B cell (primary cell): ENCODE results near the gene EYS.
"Not testable (repeated sequence)": the region's sequence is repeated elsewhere in the genome, so short reads cannot be mapped to it uniquely, and the experiment has no call there.

Experiments used
- EZH2 ChIP-seq: IDR thresholded peaks from 2 replicates; pipeline ENCODE4 v1.6.1; 2012; ENCODE audit warnings: borderline replicate concordance, low read depth, mild to moderate bottlenecking, moderate library complexity, low read length; ENCODE audit not compliant: insufficient read depth, poor library complexity, severe bottlenecking
- TF ChIP-seq, protein P1 (sequence below): fragments of 200-600 bp; IDR thresholded peaks from one replicate; pipeline ENCODE4 v1.8.0; 2022; ENCODE audit warnings: antibody characterized with exemption, mild to moderate bottlenecking

DNA sequence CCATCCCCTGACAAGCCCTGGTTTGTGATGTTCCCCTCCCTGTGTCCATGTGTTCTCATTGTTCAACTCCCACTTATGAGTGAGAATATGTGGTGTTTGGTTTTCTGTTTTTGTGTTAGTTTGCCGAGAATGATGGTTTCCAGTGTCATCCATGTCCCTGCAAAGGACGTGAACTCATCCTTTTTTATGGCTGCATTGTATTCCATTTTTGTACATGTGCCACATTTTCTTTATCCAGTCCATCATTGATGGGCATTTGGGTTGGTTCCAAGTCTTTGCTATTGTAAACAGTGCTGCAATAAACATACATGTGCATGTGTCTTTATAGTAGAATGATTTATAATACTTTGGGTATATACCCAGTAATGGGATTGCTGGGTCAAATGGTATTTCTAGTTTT lies 1468.1 kb downstream of the EYS start:
- TF ChIP-seq, protein P1, sequence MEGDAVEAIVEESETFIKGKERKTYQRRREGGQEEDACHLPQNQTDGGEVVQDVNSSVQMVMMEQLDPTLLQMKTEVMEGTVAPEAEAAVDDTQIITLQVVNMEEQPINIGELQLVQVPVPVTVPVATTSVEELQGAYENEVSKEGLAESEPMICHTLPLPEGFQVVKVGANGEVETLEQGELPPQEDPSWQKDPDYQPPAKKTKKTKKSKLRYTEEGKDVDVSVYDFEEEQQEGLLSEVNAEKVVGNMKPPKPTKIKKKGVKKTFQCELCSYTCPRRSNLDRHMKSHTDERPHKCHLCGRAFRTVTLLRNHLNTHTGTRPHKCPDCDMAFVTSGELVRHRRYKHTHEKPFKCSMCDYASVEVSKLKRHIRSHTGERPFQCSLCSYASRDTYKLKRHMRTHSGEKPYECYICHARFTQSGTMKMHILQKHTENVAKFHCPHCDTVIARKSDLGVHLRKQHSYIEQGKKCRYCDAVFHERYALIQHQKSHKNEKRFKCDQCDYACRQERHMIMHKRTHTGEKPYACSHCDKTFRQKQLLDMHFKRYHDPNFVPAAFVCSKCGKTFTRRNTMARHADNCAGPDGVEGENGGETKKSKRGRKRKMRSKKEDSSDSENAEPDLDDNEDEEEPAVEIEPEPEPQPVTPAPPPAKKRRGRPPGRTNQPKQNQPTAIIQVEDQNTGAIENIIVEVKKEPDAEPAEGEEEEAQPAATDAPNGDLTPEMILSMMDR: not testable (repeated sequence)
- not testable (repeated sequence) for TF ChIP-seq EZH2
